HG02610 (cell line): ENCODE measurements around the gene INPP5F.
"Not testable (repeated sequence)": the region's sequence is repeated elsewhere in the genome, so short reads cannot be mapped to it uniquely, and the experiment has no call there.

Experiments
- ATAC-seq: cut with Tn5 transposase; IDR thresholded peaks from one replicate; pipeline ENCODE4 v1.9.1; 2021; ENCODE audit warnings: mild to moderate bottlenecking, moderate library complexity; ENCODE audit not compliant: unreplicated experiment

Gene INPP5F

DNA sequence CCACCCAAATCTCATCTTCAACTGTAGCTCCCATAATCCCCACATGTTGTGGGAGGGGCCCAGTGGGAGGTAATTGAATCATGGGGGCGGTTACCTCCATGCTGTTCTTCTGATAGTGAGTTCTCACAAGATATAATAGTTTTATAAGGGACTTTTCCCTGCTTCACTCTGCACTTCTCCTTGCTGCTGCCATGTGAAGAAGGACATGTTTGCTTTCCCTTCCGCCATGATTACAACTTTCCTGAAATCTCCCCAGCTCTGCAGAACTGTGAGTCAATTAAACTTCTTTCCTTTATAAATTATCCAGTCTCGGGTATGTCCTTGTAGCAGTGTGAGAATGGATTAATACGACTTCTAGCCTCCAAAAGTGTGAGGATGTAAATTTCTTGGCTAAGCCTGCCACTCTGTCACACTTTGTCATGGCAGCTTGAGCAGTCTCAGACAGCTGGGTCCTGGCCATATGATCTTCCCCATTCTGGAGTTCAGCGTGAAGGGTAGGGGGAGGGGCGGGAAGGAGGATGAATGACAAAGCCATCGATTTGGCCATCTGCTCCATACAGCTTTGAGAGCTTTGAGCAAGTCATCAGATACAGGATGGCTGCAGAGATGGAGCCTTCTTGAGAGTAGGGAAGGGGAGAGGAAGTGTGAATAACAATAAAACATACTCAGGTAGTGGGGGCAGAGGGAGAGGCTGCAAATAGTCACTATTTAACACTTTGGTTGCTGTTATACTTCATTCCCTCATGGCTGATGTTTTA lies 19.1 kb upstream of the INPP5F start:
- ATAC-seq: no peak

DNA sequence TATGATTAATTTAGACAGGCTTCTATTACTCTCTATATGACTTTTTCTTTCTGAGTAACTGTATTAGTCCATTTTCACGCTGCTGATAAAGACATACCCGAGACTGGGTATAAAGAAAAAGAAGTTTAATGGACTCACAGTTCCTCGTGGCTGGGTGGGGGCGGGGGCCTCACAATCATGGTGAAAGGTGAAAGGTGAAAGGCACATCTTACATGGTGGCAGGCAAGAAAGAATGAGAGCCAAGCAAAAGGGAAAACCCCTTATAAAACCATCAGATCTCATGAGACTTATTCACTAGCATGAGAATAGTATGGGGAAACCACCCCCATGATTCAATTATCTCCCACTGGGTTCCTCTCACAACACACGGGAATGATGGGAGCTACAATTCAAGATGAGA lies 18.5 kb upstream of the INPP5F start:
- not testable (repeated sequence) for ATAC-seq

DNA sequence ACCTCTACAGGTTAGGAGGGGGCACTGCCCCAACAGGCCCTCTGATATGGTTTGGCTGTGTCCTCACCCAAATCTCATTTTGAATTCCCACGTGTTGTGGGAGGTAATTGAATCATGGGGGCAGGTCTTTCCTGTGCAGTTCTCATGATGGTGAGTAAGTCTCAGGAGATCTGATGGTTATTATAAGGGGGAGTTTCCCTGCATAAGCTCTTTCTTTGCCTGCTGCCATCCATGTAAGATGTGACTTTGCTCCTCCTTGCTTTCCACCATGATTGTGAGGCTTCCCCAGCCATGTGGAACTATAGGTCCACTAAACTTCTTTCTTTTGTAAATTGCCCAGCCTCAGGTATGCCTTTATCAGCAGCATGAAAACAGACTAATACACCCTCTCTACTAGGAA lies 14.9 kb upstream of the INPP5F start:
- not testable (repeated sequence) for ATAC-seq

DNA sequence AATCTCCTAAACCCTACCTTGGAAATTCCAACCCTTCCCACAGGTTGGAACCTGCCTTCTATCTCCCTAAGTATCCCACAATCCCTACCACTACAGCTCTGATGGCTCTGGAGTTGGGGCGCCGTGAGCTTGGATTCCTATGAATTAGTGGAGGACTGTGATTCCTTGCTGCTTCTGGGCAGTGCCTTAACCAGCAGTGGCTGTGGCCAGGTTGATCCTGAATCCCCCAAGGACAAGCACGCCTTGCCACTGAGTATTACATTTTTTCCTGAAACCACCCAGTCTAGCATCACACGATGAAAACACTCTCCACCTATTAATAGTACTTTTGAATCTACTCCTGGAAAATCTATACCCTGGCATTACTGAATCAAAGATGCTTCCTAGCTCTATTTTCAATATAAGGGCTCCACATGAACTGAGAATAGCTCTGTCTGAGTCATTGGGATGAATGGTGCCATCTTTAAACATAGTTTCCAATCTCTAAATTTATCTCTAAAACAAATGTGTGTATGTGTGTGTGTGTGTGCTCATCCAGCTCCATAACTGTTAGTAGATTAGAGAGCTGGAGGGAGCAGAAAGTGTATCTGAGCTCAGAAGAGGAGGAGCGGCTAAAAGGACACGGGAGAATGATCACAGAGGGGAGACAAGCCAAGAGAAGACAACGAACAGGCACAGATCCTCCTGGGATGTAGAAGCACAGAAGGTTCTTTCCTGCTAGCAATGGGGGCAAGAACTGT lies 11.9 kb upstream of the INPP5F start:
- no peak for ATAC-seq

DNA sequence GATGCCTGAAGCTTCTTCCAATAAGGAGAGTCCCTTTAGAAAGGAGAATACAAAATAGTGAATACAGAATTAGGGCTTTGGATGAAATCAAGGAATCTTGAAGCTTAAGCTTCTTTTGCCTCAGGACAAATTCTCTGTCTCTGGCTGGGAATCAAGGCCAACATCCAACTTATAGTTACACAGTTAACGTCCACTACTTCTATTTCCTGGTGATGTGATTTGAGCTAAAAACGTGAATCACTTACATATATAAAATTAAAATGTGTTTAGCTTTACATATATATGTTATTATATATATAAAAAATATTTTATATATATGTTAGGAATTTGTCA lies 11.4 kb upstream of the INPP5F start:
- no peak for ATAC-seq

DNA sequence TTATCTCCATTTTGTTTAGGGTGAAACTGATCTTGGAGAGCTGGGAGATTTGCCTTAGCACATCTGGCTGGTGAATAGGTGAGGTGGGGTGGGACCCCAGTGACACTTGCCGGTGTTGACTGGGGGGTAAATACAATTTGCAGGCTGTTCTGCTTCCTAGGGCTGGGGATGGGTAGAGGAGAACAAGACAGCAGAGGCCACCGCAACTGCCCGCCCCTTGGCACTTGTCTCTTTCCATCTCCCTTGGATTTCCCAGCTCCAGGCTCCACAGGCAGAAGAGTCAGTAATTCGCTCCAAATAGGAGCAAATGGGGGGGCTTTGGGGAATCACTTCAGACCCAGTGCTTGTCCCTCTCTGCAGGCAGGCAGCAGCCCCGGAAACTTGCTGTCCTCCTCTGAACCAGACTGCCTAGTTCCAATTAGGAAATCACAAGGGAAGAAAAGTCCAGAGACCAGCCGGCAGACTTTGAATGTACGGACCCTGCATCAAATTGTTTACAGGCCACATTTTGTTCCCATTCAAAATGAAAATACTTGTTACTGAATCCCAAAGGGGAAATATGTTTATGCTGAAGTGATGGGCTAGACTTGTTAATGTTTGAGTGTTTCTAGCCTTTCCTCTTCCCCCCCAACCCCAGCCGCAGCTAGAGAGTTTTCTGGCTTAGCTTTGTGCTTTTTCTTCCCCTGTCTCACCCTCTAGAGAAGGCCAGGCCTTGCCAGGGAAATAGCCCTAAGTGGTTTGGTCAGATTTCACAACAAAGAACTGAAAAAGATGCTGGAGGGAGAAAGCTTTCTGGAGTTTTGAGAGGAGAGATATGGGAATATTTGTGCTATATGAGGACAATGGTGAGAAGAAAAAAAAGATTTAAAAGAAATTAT lies 10.0 kb upstream of the INPP5F start:
- no peak for ATAC-seq

DNA sequence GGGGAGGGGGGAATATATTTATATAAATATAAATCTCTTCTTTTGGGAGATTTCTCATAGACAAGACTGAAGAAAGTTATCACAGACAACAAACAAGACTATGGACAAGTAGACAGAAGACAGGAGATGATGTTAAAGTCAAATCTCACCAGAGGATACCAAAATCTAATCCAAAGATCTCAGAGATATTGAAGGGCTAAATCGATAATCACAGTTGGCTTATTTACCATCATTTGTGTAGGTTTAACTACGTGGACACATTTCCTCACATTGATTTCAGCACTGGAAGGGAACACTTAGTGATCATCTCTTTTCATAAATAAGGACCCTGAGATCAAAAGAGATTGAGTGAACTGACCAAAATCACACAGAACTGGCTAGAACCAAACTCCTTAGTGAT lies 2.7 kb upstream of the INPP5F start:
- no peak for ATAC-seq

DNA sequence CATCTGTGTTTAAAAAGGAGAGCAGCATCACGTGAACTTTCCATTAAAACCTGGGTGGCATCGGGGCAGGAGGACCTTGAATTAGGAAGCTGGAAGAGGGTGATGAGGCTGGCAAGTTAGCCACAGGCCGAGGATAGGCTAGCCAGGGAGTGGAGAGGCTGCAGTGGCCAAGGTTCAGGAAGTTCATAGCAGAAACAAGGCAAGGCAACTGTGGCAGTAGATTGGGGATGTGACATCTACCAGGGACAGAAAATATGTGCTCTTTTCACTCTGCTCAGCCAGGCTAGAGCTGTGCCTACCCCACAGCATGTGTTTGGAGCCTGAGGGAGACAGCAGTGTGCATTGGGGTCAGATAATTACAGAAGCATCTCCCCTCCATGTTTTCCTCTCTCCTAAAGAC lies 2.2 kb upstream of the INPP5F start:
- ATAC-seq: no peak

DNA sequence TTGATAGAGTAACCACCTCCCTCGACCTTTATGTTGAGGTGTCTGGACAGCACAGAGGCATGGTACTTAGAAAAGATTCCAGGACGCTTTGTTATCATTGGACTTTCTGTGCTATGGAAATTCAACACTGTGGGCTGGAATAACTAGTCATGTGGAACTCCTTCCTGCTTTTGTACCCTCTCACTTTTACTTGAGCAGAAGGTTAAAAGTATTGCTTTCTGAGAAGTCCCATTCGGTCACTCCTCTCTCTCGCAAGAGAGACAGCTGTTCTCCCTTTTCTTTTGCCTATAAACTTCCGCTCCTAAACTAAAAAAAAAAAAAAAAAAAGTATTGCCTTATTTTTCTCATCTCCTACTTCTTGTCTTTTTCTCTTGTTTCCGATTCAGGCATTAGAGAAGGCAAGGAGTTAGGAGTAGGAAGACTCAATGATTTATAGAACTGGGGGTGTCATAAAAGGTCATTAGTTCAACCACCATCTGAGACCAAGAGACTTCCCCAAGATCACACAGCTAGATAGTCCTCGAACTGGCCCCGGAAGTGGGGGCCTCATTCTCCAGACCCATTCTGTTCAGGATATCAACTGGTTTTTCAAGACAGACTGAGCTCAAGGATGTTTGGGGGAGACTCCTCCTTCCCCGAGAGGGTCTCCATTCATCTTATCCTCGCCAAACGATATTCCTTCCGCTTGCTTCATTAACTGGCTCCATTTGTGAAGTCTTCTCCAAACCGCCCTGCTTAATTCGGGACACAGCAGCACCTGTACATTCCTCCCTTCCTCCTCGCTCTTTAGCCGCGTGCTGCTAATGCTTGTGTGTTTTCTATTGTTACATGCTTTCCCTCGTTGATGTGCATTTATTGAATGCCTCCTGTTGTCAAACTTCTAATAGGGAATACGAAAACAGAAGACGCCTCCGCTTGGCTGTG lies 995 bp upstream of the INPP5F start:
- ATAC-seq: peak; percentile 4

DNA sequence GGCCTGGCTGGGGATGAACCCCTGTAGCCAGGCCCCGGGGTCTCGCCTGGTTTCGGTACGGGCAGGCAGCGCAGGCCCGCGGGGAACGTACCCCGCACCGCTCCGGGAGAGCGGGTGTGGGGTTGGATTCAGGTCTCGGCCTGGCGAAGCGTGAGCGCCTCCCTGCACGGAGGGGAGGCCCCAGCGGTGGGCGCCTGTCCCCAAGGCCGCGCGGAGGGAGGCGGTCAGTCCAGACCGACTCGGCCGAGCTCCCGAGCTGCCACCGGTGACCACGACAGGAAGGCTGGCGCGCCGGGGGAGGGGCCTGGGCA lies 378 bp upstream of the INPP5F start:
- ATAC-seq: no peak

DNA sequence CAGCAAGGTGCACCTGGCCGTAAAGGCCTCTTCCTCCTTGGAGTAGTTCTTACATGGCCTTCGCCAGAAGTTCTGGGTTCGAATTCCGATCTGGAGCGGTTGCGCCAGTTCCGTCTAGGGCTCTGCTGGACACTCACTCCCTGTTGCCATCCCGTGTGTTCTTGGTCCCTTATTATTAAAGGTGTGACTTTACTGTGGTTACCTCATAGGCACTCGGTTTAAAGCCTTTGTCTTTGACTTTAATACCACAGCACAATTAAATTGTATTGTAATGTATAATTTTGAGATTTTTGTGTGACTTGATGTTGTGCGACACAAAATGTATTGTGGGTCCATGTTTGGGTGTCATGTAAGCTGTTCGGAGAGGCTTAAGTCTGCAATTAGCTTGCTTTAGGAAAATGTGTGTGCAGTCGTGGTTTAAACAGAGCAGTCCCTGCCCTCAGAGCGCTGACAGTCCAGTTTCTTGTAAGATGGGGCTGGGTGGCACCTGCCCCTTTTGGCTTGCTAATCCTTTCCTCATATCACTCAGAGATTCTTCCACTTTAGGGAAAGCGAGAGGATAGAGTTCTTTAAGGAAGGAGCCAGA lies 919 bp downstream of the INPP5F start:
- no peak for ATAC-seq

DNA sequence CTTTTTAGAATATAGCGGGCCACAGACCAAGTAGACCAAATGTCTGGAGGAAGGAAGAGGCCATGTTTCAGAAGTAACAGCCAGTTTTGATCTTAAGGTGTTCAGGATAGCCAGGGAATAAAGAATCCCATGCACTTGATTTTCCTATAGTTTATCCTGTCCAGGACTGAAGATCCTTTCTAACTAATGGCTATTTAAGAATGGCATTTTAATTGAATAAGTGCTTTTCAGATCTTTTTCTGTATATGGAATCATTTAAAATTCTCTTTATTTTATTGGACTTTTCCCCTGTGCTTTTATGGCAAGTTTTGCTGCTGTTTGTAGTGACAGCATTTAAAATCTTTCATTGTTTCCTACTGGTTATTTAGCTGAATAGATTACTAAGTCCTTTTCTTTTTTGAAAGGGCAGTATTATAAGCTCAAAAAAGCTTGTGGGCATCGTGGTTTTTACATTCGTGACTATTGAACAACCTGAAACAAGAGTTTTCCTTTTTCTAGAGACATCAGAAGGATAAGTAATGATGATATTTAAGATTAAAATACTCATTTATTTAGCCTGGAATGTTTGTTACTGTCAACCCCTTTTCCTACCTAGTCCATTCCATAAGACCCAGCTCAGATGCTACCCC lies 2.4 kb downstream of the INPP5F start:
- ATAC-seq: no peak

DNA sequence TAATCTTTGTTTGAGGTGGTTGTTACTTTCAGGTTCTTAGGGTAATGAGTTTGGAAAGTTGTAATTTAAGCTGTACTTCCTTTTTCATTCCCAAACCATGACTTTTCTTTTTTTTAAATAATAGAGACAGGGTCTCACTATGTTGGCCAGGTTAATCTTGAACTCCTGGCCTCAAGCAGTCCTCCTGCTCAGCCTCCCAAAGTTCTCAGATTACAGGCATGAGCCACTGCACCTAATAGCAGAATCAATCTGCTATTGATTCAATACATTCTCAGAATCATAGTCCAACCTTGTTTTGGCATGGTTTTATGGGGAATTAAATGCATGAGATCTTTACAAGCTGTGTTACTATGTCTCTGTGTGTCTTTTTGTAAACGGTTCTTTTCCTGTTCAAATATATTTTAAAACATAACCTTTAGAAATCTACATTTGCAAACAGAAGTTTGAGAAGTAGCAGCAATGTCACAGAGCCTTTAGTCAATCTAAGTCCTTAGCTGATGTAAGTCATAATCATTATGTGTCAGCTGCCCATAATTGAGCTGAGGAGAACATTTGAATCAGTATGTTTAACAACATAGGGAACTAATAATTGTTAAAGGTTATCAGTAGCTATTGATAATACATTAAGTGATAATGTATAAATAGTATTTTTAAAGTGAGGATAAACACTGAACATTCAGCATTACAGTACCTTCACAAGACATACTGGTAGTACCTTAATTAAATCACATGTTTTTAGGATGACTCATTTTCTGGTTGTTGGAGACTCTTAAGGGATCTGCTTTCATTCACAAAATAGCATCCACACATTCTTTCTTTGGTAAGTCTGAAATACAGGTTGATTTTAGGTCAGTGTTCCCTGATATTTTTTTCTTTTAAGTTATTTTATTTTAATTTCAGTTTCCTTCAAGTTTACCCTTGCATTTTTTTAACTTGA lies 8.8 kb downstream of the INPP5F start:
- no peak for ATAC-seq

DNA sequence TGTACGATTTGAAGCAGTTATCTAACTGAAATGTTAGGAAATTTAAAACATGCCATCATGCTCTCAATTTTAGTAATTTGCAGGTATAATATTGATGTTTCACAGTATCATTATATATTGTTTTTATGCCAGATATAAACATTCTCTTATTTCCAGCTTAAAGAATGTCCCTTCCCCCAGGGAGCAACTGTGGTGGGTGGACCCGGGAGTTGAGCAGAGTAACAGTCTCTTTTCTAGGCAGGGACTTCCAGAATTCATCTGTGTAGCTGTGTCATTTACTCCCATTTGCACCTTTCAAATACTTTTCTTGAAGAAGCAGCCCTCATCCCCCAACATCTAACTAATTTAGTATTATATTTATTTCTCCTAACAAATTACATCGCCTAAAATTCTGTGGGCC lies 9.6 kb downstream of the INPP5F start:
- no peak for ATAC-seq

DNA sequence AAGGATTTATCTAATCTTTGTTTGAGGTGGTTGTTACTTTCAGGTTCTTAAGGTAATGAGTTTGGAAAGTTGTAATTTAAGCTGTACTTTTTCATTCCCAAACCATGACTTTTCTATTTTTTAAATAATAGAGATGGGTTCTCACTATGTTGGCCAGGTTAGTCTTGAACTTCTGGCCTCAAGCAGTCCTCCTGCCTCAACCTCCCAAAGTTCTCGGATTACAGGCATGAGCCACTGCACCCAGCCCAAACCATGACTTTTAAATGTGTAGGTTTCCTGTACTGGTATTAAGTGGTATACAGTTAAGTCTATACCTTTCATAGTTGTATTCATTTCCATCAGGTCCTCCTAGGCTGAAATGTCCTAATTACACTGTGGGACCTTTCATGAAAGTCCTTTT lies 10.4 kb downstream of the INPP5F start:
- ATAC-seq: no peak

DNA sequence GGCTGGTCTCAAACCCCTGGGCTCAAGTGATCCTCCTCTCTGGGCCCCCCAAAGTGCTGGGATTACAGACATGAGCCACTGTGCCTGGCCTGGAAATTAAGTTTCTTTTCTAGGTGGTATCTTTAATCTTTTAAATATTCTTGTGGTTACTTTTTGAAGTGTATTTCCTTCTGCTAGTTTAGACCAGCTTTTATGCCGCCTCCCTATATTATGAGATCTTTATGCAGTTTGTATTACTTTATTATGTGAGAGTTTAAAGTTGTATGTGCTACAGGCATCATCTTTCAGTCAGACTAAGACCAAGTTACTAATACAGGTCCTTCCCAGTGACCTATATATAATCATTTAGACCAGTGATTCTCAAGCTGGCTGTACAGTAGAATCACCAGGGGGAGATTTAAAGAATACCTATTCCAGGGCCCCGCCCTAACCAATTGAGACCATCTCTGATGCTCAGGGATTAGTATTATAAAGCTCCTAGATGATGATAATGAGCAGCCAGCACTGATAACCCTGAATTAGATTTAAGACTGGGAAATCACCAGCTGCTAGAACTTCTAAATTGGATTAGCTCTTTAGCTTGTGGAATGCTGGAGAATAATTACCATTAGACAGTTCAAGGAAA lies 11.3 kb downstream of the INPP5F start:
- ATAC-seq: no peak

DNA sequence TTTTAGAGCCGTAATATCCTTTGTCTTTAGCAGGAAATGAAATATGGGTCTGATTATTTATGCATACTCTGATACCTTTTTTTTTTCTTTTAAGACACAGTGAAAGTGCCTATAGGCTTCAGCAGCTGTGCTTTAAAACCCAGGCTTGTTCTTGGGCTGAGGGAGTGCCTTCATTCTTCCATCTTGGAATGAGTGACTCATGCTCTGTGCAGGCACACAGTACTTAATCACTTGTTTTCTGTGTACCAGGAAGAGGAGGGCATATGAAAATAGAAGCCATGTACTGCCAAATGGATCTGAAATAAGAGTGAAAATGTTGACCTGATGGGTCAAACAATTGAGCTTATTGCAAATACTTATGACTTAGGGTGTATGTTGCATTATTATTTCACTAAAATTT lies 12.0 kb downstream of the INPP5F start:
- ATAC-seq: no peak

DNA sequence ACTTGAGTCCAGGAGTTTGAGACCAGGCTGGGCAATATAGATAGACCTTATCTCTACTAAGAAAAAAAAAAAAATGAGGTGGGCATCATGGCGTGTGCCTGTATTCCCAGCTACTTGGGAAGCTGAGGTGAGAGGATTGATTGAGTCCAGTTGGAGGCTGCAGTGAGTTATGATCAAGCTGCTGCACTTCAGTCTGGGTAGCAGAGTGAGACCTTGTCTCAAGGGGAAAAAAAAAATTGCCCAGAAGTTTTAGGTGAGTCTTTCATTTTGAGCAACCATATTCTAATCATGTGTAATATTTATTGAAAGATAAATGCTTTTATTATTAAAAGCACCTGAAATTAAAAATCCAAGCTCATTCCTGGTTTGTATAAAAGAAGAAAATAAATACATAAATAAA lies 13.1 kb downstream of the INPP5F start:
- ATAC-seq: no peak

DNA sequence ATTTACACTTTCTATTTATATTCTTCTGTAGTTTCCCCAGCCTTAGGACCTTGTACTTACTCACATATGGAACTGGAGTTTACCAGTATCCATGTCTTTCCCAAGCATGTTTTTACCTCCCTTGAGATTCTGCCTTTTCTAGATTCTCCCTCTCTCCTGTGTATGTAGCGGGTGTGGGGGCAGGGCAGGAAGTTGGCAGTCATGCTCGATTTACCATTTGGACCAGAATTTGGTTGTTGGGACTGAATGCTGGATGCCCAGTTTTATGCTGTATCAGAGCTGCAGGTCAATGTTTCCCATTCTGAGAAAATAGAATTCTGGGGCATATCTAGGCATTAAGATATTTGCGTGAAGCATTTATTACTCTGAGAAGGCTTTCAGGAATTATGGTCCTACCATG lies 14.2 kb downstream of the INPP5F start:
- no peak for ATAC-seq
